IPS-15b (cell line): ENCODE data around the gene TBK1.

Experiments used
- H3K27me3 ChIP-seq: one replicate; pipeline ENCODE4 v1.6.1; 2013; ENCODE audit warnings: low read length; ENCODE audit not compliant: control insufficient read depth, insufficient read depth
- H3K36me3 ChIP-seq: one replicate; pipeline ENCODE4 v1.6.1; 2013; ENCODE audit warnings: low read length; ENCODE audit not compliant: control insufficient read depth, insufficient read depth
- H3K4me1 ChIP-seq: one replicate; pipeline ENCODE4 v1.6.1; 2013; ENCODE audit warnings: mild to moderate bottlenecking, low read length; ENCODE audit not compliant: control insufficient read depth, insufficient read depth
- H3K4me3 ChIP-seq: one replicate; pipeline ENCODE4 v1.5.1; 2013; ENCODE audit warnings: low read depth, low read length
- H3K9ac ChIP-seq: one replicate; pipeline ENCODE4 v1.6.1; 2013; ENCODE audit warnings: low read depth, mild to moderate bottlenecking, low read length
- H3K9me3 ChIP-seq: one replicate; pipeline ENCODE4 v1.6.1; 2013; ENCODE audit warnings: mild to moderate bottlenecking, low read length; ENCODE audit not compliant: control insufficient read depth, insufficient read depth

The TBK1 gene

DNA sequence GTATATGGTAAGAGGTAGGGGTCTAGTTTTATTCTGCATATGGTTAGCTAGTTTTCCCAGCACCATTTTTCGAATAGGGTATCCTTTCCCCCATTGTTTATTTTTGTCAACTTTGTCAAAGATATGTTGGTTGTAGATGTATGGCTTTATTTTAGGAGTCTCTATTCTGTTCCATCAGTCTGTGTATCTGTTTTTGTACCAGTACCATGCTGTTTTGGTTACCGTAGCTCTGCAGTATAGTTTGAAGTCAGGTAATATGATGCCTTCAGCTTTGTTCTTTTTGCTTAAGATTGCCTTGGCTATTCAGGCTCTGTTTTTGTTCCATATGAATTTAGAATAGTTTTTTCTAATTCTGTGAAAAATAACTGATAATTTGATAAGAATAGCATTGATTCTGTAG, 24.9 kb downstream of the TBK1 start:
- Histone ChIP-seq H3K36me3 (no peaks in the 10 kb centered on the region), H3K4me1 (no peaks in the 10 kb centered on the region), H3K9ac (no peak overlapping the region), H3K9me3 (no peaks in the 10 kb centered on the region), H3K4me3 (no peak overlapping the region), H3K27me3 (no peaks in the 10 kb centered on the region)

- Histone ChIP-seq H3K4me1 (no peaks in the 10 kb centered on the region), H3K9ac (no peak overlapping the region), H3K36me3 (no peaks in the 10 kb centered on the region), H3K9me3 (no peaks in the 10 kb centered on the region), H3K27me3 (no peaks in the 10 kb centered on the region), H3K4me3 (no peak overlapping the region)
These were observed 26.7 kb downstream of the TBK1 start for GRCh38 chr12:64478661-64479060.

- H3K4me3 ChIP-seq = no peak overlapping the region
- H3K9me3 ChIP-seq = no peaks in the 10 kb centered on the region
- H3K27me3 ChIP-seq = no peaks in the 10 kb centered on the region
- no peaks in the 10 kb centered on the region for H3K4me1 ChIP-seq
- no peak overlapping the region for H3K9ac ChIP-seq
- no peaks in the 10 kb centered on the region for H3K36me3 ChIP-seq
These were observed 28.2 kb downstream of the TBK1 start for GRCh38 chr12:64480148-64480547.

- no peaks in the 10 kb centered on the region for H3K27me3 ChIP-seq
- H3K4me3 ChIP-seq = no peak overlapping the region
- H3K9me3 ChIP-seq = no peaks in the 10 kb centered on the region
- no peak overlapping the region for H3K9ac ChIP-seq
- H3K36me3 ChIP-seq = no peaks in the 10 kb centered on the region
- no peaks in the 10 kb centered on the region for H3K4me1 ChIP-seq
These were observed 34.7 kb downstream of the TBK1 start for GRCh38 chr12:64486657-64487056.

GRCh38 chr12:64491718-64492117, 39.8 kb downstream of the TBK1 start:
- H3K4me3 ChIP-seq = no peak overlapping the region
- H3K9ac ChIP-seq = no peak overlapping the region
- H3K4me1 ChIP-seq = no peaks in the 10 kb centered on the region
- H3K9me3 ChIP-seq = no peaks in the 10 kb centered on the region
- no peaks in the 10 kb centered on the region for H3K27me3 ChIP-seq
- no peaks in the 10 kb centered on the region for H3K36me3 ChIP-seq

DNA sequence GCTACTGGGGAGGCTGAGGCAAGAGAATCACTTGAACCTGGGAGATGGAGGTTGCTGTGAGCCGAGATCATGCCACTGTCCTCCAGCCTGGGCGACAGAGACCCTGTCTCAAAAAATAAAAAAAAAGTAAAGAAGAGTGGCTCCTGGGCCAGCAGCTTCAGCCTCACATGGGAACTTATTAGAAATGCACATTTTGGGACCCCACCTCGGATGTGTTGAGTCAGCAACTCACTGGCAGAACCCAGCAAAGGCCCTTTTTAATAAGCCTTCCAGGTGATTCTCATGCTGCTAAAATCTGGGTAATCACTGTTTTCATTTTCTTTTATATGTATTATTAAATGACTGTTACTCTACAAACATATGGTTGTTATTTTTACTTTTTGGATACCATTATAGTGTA, 41.6 kb downstream of the TBK1 start:
- Histone ChIP-seq H3K9ac (no peak overlapping the region), H3K9me3 (no peaks in the 10 kb centered on the region), H3K36me3 (no peaks in the 10 kb centered on the region), H3K4me1 (no peaks in the 10 kb centered on the region), H3K27me3 (no peaks in the 10 kb centered on the region), H3K4me3 (no peak overlapping the region)

- Histone ChIP-seq H3K27me3 (no peaks in the 10 kb centered on the region), H3K9ac (no peak overlapping the region), H3K36me3 (no peaks in the 10 kb centered on the region), H3K9me3 (no peaks in the 10 kb centered on the region), H3K4me1 (no peaks in the 10 kb centered on the region), H3K4me3 (no peak overlapping the region)
These were observed 43.2 kb downstream of the TBK1 start for GRCh38 chr12:64494998-64495729.

DNA sequence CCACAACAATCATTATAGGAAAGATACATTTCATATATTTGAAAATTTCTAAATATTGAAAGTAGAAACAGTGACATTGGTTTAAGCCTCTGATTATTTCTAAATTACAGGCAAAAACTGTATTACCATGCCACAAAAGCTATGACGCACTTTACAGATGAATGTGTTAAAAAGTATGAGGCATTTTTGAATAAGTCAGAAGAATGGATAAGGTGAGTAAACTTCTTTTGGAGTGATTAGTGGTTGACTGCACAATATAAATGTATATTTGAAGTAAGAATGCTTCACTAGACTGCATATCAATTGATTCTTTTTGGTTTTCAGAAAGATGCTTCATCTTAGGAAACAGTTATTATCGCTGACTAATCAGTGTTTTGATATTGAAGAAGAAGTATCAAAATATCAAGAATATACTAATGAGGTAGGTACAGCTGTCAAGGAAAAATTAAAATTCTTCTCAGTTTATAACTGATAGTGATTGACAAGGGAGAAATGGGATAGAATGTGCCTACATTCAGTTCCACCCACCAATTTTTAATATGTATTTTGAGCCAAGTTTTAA, 45.0 kb downstream of the TBK1 start:
- Histone ChIP-seq H3K9ac (no peak overlapping the region), H3K4me3 (no peak overlapping the region), H3K4me1 (no peaks in the 10 kb centered on the region), H3K27me3 (no peaks in the 10 kb centered on the region), H3K36me3 (no peaks in the 10 kb centered on the region), H3K9me3 (no peaks in the 10 kb centered on the region)

DNA sequence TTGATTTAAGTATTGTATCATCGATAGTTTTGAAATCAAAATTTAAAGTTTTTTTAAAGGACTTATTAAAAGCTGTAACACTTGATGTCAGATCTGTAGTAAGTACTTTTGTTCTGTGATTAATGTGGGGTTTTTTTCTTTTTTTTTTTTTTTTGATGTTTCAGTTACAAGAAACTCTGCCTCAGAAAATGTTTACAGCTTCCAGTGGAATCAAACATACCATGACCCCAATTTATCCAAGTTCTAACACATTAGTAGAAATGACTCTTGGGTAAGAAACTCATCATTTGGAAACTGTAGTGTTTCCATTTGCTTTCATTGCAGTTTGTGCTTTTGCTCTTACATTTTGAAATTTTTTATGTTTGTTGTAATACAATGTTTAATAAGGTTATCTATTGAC, 45.6 kb downstream of the TBK1 start:
- Histone ChIP-seq H3K27me3 (no peaks in the 10 kb centered on the region), H3K9ac (no peak overlapping the region), H3K4me1 (no peaks in the 10 kb centered on the region), H3K9me3 (no peaks in the 10 kb centered on the region), H3K4me3 (no peak overlapping the region), H3K36me3 (no peaks in the 10 kb centered on the region)

DNA sequence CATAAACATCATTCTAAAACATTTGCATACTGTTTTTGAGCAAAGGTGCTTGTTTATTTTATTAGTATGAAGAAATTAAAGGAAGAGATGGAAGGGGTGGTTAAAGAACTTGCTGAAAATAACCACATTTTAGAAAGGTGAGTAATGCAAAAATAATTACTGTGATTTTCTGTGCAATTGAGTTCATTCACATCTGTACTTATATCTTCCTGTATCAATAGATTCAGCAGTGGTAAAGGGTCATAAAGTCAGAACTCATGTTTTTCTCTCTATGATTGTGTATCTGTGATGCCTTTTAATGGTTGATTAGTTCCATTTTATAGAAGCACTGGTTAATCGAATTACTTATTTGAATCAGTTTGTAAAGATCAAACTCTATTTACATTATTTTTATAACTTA, 46.0 kb downstream of the TBK1 start:
- Histone ChIP-seq H3K9me3 (no peaks in the 10 kb centered on the region), H3K4me3 (no peak overlapping the region), H3K27me3 (no peaks in the 10 kb centered on the region), H3K4me1 (no peaks in the 10 kb centered on the region), H3K36me3 (no peaks in the 10 kb centered on the region), H3K9ac (no peak overlapping the region)

DNA sequence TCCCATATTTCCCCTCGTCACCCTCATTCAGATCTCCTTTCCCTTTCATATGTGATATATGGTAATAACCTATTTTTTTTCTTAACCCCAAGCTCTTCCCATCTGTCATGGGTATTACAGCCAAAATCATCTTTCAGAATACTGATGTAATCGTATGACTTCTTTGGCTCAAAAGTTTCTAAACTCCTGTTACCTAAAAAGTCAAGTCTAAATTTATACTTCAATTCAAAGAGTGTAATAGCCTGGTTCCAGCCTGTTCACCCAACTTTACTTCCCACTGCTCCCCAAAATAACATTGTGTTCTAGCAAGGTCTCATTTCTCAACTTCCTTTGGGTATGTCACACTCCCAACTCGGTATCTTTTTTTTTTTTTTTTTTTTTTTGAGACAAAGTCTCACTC, 48.5 kb downstream of the TBK1 start:
- Histone ChIP-seq H3K36me3 (no peaks in the 10 kb centered on the region), H3K9me3 (no peaks in the 10 kb centered on the region), H3K27me3 (no peaks in the 10 kb centered on the region), H3K9ac (no peak overlapping the region), H3K4me3 (no peak overlapping the region), H3K4me1 (no peaks in the 10 kb centered on the region)

DNA sequence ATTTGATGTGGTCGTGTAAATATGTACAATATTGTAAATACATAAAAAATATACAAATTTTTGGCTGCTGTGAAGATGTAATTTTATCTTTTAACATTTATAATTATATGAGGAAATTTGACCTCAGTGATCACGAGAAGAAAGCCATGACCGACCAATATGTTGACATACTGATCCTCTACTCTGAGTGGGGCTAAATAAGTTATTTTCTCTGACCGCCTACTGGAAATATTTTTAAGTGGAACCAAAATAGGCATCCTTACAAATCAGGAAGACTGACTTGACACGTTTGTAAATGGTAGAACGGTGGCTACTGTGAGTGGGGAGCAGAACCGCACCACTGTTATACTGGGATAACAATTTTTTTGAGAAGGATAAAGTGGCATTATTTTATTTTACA, 49.6 kb downstream of the TBK1 start:
- Histone ChIP-seq H3K36me3 (no peaks in the 10 kb centered on the region), H3K4me3 (no peak overlapping the region), H3K4me1 (no peaks in the 10 kb centered on the region), H3K27me3 (no peaks in the 10 kb centered on the region), H3K9me3 (no peaks in the 10 kb centered on the region), H3K9ac (no peak overlapping the region)
